ENCODE results near the gene MDH2. TPM values are rescaled to one million over a fixed set of nuclear protein-coding genes. Genes with fewer than 3 reads are reported as not detected.

Gene MDH2
- total and polyA plus RNA-seq, 2 of the 8 experiments (the other 6 are each of a cell fraction or from before 2014, with no cell fraction given) = 203 to 254 TPM

- POLR2A ChIA-PET (ENCODE audit: partially characterized antibody) = interaction anchor here (1.3 kb wide), 1 partner anchor 54 kb away, joined by 3 read pairs; no protein-coding TSS in a partner anchor
- no peak overlapping the region for H2AK5ac ChIP-seq (ENCODE audit: low read depth, low read length)
- no peaks in the 10 kb centered on the region for H3K9me3 ChIP-seq (ENCODE audit: insufficient read depth in 2 of 2, low read depth in 1 of 2, low read length in 1 of 2)
- H2BK20ac ChIP-seq (ENCODE audit: low read length) = no peak overlapping the region
- H3K23me2 ChIP-seq (ENCODE audit: low read depth, low read length) = no peaks in the 10 kb centered on the region
- H3K23ac ChIP-seq (ENCODE audit: insufficient read length) = no peak overlapping the region
- H3K27me3 ChIP-seq (replicated peaks in 1 of 4; ENCODE audit: control insufficient read depth in 3 of 4, extremely low read depth in 1 of 4, insufficient read depth in 3 of 4, low read length in 3 of 4) = no peaks in the 10 kb centered on the region
- CTCF ChIA-PET (ENCODE audit: partially characterized antibody) = interaction anchor here (0.7 kb wide), 1 partner anchor 211 kb away, joined by 3 read pairs; no protein-coding TSS in a partner anchor
- no peaks in the 10 kb centered on the region for H3K79me2 ChIP-seq (ENCODE audit: control insufficient read depth in 1 of 2, insufficient read depth in 2 of 2, low read length in 2 of 2)
- no peak overlapping the region for H2BK5ac ChIP-seq (ENCODE audit: low read depth, low read length)
- no peak overlapping the region for H3K4me3 ChIP-seq (ENCODE audit: extremely low read depth in 1 of 4, insufficient read depth in 2 of 4, low read depth in 3 of 4, low read length in 4 of 4)
- H3K14ac ChIP-seq (ENCODE audit: insufficient read length) = no peak overlapping the region
- FAIRE-seq (no peak), DNase-seq (ENCODE audit: low read depth in 1 of 2, low spot score in 2 of 2) (no peak)
- no peak overlapping the region for H3K4ac ChIP-seq (replicated peaks; ENCODE audit: insufficient read length, low read depth, low read length)
- H2BK15ac ChIP-seq (ENCODE audit: low read length) = no peak overlapping the region
- H4K20me1 ChIP-seq (replicated peaks in 1 of 2; ENCODE audit: control insufficient read depth in 1 of 2, insufficient read depth in 2 of 2, low read length in 2 of 2) = no peaks in the 10 kb centered on the region
- H4K91ac ChIP-seq (replicated peaks; ENCODE audit: insufficient read length, low read length) = no peak overlapping the region
- H2BK120ac ChIP-seq (replicated peaks; ENCODE audit: low read depth, low read length) = no peak overlapping the region
- no peaks in the 10 kb centered on the region for H3K79me1 ChIP-seq (ENCODE audit: low read depth, low read length)
- H3K27ac ChIP-seq (ENCODE audit: low read depth, low read length) = no peak overlapping the region
- H3K56ac ChIP-seq (replicated peaks; ENCODE audit: insufficient read length, low read depth, low read length) = no peak overlapping the region
- no peak overlapping the region for H3K4me2 ChIP-seq (ENCODE audit: insufficient read depth in 1 of 2, low read depth in 2 of 2, low read length in 2 of 2)
- H4K8ac ChIP-seq (ENCODE audit: extremely low read depth, insufficient read depth, low read length) = no peak overlapping the region
- H3K9ac ChIP-seq (replicated peaks in 1 of 4; ENCODE audit: extremely low read depth in 1 of 4, low read depth in 3 of 4, low read length in 3 of 4) = no peak overlapping the region
- no peak overlapping the region for H2BK12ac ChIP-seq (ENCODE audit: low read depth, low read length)
- WGBS, 2 experiments (ENCODE audit: extremely low coverage in 1 of 2, insufficient coverage in 1 of 2, insufficient read length in 1 of 2, insufficient replicate concordance in 2 of 2, low coverage in 1 of 2, low lambda C conversion rate in 2 of 2, missing lambda C conversion rate in 1 of 2) = 89% methylated on average over 3 of the region's 3 CpGs; no CpG with 5 or more reads in 1 of the 2 experiments
- H3K4me1 ChIP-seq (replicated peaks in 1 of 4; ENCODE audit: control insufficient read depth in 3 of 4, insufficient read depth in 4 of 4, low read length in 3 of 4) = peaks cover 0 to 3% (median 1%) of the 10 kb centered on the region in 4 experiments; a peak in 5 of 7 replicates
- no peak overlapping the region for H3K18ac ChIP-seq (ENCODE audit: extremely low read depth, low read length)
- TF ChIP-seq SIX5 (IDR thresholded peaks at IDR 0.05; ENCODE audit: low read depth, low read length) (no peak), CTCF (IDR thresholded peaks at IDR 0.05; ENCODE audit: control extremely low read depth in 1 of 3, insufficient read depth in 1 of 3, low read depth in 1 of 3, low read length in 3 of 3) (no peak)
- no peak overlapping the region for H2AFZ ChIP-seq (ENCODE audit: low read length)
- H3K36me3 ChIP-seq (ENCODE audit: control insufficient read depth in 2 of 4, insufficient read depth in 4 of 4, low read length in 3 of 4) = no peaks in the 10 kb centered on the region
- no peak overlapping the region for H4K5ac ChIP-seq (ENCODE audit: insufficient read length, low read depth, low read length)
Observed at GRCh38 chr7:76077435-76077834, 29.5 kb downstream of the MDH2 start.
